Astrocyte (in vitro differentiated cells and primary cell): ENCODE data around the gene SLC45A3. TPM values are rescaled to one million over a fixed set of nuclear protein-coding genes. Genes with fewer than 3 reads are reported as not detected.

Experiments used
- DNase-seq: peaks from one replicate; pipeline ENCODE4 v3.0.0-alpha.2; 2010; ENCODE audit warnings: low read depth
- FAIRE-seq: peaks from 2 replicates; lab custom pipeline; 2011; peaks lifted over from hg19 to GRCh38; lab: Jason Lieb, UNC
- H2AFZ ChIP-seq: 2 replicates; pipeline ENCODE4 v1.6.0; 2012; ENCODE audit warnings: low read depth, low read length, inconsistent platforms
- H3K27ac ChIP-seq: 2 replicates; pipeline ENCODE4 v1.5.1; 2011; ENCODE audit warnings: low read depth, low read length, inconsistent platforms
- H3K27me3 ChIP-seq: 2 replicates; pipeline ENCODE4 v1.6.0; 2011; ENCODE audit warnings: low read length, inconsistent platforms; ENCODE audit not compliant: insufficient read depth
- H3K36me3 ChIP-seq: 2 replicates; pipeline ENCODE4 v1.5.1; 2011; ENCODE audit warnings: low read length, inconsistent platforms; ENCODE audit not compliant: insufficient read depth
- H3K4me1 ChIP-seq: 2 replicates; pipeline ENCODE4 v1.5.1; 2011; ENCODE audit warnings: low read length, inconsistent platforms; ENCODE audit not compliant: insufficient read depth
- H3K4me2 ChIP-seq: 2 replicates; pipeline ENCODE4 v1.6.0; 2012; ENCODE audit warnings: low read length, inconsistent platforms
- H3K4me3 ChIP-seq: 2 replicates; pipeline ENCODE4 v1.5.1; 2011; ENCODE audit warnings: low read depth, mild to moderate bottlenecking, low read length, inconsistent platforms; ENCODE audit not compliant: insufficient read depth
- H3K79me2 ChIP-seq: 2 replicates; pipeline ENCODE4 v1.6.0; 2012; ENCODE audit warnings: mild to moderate bottlenecking, low read length, inconsistent platforms; ENCODE audit not compliant: insufficient read depth
- H3K9ac ChIP-seq: 2 replicates; pipeline ENCODE4 v1.6.0; 2012; ENCODE audit warnings: mild to moderate bottlenecking, low read length, inconsistent platforms
- H3K9me3 ChIP-seq: 2 replicates; pipeline ENCODE4 v1.5.1; 2012; ENCODE audit warnings: low read depth, mild to moderate bottlenecking, low read length, inconsistent platforms; ENCODE audit not compliant: insufficient read depth
- H4K20me1 ChIP-seq: 2 replicates; pipeline ENCODE4 v1.6.0; 2012; ENCODE audit warnings: low read length, inconsistent platforms; ENCODE audit not compliant: insufficient read depth
- H3K27ac Mint-ChIP-seq: one replicate; pipeline ENCODE4 v1.8.0; 2021; ENCODE audit warnings: mild to moderate bottlenecking, mixed read lengths; ENCODE audit not compliant: unreplicated experiment
- H3K27me3 Mint-ChIP-seq: one replicate; pipeline ENCODE4 v1.8.0; 2021; ENCODE audit warnings: low read depth, mixed read lengths; ENCODE audit not compliant: unreplicated experiment
- H3K36me3 Mint-ChIP-seq: one replicate; pipeline ENCODE4 v1.8.0; 2021; ENCODE audit warnings: low read depth, mixed read lengths; ENCODE audit not compliant: unreplicated experiment
- H3K4me1 Mint-ChIP-seq: one replicate; pipeline ENCODE4 v1.8.0; 2021; ENCODE audit warnings: low read depth, mixed read lengths; ENCODE audit not compliant: unreplicated experiment
- H3K4me3 Mint-ChIP-seq: one replicate; pipeline ENCODE4 v1.8.0; 2021; ENCODE audit warnings: mild to moderate bottlenecking, moderate library complexity, mixed read lengths; ENCODE audit not compliant: unreplicated experiment
- H3K9me3 Mint-ChIP-seq: one replicate; pipeline ENCODE4 v1.8.0; 2021; ENCODE audit warnings: mild to moderate bottlenecking, mixed read lengths; ENCODE audit not compliant: unreplicated experiment
- EZH2 ChIP-seq: IDR thresholded peaks from 2 replicates; pipeline ENCODE4 v1.6.1; 2012; ENCODE audit warnings: mild to moderate bottlenecking, low read length, inconsistent platforms; ENCODE audit not compliant: insufficient read depth
- total RNA-seq: library from RNA; stranded (reverse); gene quantifications from 2 replicates; pipeline ENCODE4 v1.2.1, GENCODE V29; 2021
- TF ChIP-seq, protein P1 (sequence below): IDR thresholded peaks from 2 replicates; pipeline ENCODE4 v1.5.1; 2011; ENCODE audit warnings: low read depth, mild to moderate bottlenecking, inconsistent platforms, low read length, moderate library complexity; ENCODE audit not compliant: insufficient read depth

SLC45A3 gene
- total RNA-seq, 1 donor from 2014 or later = 7.1 TPM

DNA sequence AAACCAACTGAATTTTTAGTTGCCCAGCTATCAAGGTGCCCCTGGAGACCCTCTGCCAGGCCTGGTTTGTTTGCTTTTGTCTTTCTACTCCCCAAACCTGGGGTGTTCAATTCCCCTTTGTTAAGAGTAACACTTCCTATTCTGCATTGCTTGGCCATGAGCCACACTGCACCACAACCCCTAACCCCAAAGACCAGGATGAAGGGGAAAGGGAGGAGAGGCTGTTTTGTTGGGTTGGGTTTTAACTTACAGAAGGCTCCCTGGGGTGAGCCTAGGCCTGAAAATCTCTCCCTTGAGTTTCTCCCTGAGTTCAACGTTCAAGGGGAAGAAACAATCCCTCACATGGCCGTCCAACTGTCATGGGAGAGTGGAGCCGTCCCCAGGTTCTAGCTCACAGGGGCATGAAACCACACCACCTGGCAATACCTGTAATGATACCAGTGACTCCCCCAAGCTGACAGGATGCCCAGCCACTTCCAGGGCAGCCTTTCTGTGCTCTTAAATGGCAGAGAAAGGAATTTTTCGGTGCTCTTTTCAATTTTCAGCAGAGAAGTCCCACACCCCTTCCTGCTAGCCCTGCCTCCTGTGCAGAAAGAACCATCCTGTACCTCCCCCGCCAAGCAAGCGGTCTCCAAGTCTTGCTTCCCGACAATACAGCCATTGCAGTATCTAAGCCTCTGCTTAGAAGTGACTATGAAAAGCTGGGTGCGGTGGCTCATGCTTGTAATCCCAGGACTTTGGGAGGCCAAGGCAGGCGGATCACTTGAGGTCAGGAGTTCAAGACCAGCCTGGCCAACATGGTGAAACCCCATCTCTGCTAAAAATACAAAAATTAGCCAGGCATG is 14.9 kb downstream of the SLC45A3 start:
- Histone ChIP-seq H3K79me2 (peaks cover 4% of the 10 kb centered on the region), H3K36me3 (no peaks in the 10 kb centered on the region), H3K27ac (no peak overlapping the region), H3K4me3 (no peak overlapping the region), H2AFZ (no peak overlapping the region), H3K27me3 (no peaks in the 10 kb centered on the region), H3K4me2 (no peak overlapping the region), H4K20me1 (peaks cover 36% of the 10 kb centered on the region), H3K4me1 (peaks cover 14% of the 10 kb centered on the region), H3K9me3 (no peaks in the 10 kb centered on the region), H3K9ac (no peak overlapping the region)
- DNase-seq = no peak
- Mint-ChIP-seq H3K36me3 (peaks cover 7% of the 10 kb centered on the region), H3K4me1 (peaks cover 22% of the 10 kb centered on the region), H3K9me3 (no peaks in the 10 kb centered on the region), H3K27me3 (peaks cover 7% of the 10 kb centered on the region), H3K27ac (no peak overlapping the region), H3K4me3 (no peak overlapping the region)
- TF ChIP-seq, protein P1, sequence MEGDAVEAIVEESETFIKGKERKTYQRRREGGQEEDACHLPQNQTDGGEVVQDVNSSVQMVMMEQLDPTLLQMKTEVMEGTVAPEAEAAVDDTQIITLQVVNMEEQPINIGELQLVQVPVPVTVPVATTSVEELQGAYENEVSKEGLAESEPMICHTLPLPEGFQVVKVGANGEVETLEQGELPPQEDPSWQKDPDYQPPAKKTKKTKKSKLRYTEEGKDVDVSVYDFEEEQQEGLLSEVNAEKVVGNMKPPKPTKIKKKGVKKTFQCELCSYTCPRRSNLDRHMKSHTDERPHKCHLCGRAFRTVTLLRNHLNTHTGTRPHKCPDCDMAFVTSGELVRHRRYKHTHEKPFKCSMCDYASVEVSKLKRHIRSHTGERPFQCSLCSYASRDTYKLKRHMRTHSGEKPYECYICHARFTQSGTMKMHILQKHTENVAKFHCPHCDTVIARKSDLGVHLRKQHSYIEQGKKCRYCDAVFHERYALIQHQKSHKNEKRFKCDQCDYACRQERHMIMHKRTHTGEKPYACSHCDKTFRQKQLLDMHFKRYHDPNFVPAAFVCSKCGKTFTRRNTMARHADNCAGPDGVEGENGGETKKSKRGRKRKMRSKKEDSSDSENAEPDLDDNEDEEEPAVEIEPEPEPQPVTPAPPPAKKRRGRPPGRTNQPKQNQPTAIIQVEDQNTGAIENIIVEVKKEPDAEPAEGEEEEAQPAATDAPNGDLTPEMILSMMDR = no peak
- no peak for TF ChIP-seq EZH2
- no peak for FAIRE-seq

DNA sequence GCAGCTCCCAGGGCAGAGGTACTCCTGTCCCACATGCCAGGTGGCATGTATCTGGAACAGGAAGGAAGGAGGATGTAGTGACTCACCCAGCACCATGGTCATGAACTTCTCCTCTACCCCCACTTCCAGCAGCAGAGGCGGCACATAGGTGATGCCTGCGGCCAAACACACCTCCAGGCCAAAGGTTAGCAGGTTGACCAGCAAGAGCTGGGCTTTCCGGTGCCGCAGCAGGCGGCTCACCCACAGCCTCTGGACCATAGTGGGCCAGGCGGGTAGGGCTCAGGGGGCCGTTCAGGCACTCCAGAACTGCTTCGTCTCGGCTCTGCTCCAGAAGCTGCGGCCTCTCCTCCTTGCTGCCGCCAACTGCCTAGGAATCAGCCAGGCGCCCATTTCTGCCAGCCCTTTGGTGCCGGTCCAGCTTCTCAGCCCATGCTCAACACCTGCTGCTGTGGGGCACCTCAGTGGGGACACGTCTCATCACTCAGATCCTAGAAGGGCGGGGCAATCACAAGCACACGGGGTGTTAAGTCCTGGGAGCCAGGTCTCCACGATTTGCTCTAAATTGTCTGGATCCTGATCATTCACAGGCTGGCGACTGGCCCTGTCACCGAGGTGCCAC is 15.8 kb downstream of the SLC45A3 start:
- H3K9ac ChIP-seq = no peak overlapping the region
- peaks cover 37% of the 10 kb centered on the region for H4K20me1 ChIP-seq
- no peak overlapping the region for H3K4me2 ChIP-seq
- H3K36me3 ChIP-seq = no peaks in the 10 kb centered on the region
- TF ChIP-seq EZH2 = no peak
- TF ChIP-seq, protein P1 = no peak
- no peak overlapping the region for H2AFZ ChIP-seq
- FAIRE-seq (no peak), DNase-seq (no peak)
- Mint-ChIP-seq H3K4me3 (no peak overlapping the region), H3K4me1 (peaks cover 22% of the 10 kb centered on the region), H3K9me3 (no peaks in the 10 kb centered on the region), H3K36me3 (peaks cover 10% of the 10 kb centered on the region), H3K27me3 (peaks cover 9% of the 10 kb centered on the region), H3K27ac (no peak overlapping the region)
- H3K4me3 ChIP-seq = no peak overlapping the region
- no peaks in the 10 kb centered on the region for H3K9me3 ChIP-seq
- H3K79me2 ChIP-seq = peaks cover 4% of the 10 kb centered on the region
- no peak overlapping the region for H3K27ac ChIP-seq
- H3K27me3 ChIP-seq = no peaks in the 10 kb centered on the region
- peaks cover 9% of the 10 kb centered on the region for H3K4me1 ChIP-seq
